Fibroblast of peridontal ligament (primary cell): ENCODE measurements around the gene HPN.

ENCODE experiments used
- DNase-seq: peaks from one replicate; pipeline ENCODE4 v3.0.0-alpha.2; 2010; ENCODE audit errors: extremely low read depth

Gene HPN

DNA sequence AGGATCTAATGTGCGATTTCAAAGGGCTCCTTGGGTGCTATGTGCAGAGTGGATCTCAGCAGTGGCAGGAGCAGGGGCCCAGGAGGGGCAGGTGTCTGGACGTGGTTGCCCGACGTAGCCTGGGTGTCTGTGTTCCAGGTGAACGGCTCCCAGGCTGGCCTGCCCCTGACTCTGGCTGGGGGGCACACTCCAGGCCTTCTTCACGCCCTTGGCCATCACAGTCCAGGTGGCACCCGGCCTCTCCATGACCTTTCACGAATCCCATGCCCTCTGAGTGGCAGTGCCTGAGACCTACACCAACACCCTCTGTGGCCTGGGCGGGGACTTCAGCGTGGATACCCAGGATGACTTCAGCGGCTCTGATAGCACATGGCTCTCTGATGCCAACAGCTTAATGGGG is 62.8 kb downstream of the HPN start:
- no peak for DNase-seq

- no peak for DNase-seq
These were observed 63.5 kb downstream of the HPN start for GRCh38 chr19:35105047-35105410.

GRCh38 chr19:35105411-35106290 is 64.1 kb downstream of the HPN start:
- DNase-seq = no peak

DNA sequence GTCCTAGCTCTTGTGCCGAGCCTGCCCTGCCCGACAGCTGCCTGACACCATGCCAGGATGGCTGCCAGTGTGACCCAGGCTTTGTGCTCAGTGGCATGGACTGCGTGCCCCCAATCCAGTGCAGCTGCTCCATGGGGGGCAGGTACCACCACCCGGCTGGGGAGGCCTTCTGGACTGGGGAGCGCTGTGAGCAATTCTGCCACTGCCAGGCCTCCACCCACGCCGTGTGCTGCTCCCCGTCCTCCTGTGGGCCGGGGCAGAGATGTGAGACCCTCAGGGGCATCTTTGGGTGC is 64.7 kb downstream of the HPN start:
- DNase-seq = no peak

GRCh38 chr19:35106898-35107541 is 65.5 kb downstream of the HPN start:
- no peak for DNase-seq

DNA sequence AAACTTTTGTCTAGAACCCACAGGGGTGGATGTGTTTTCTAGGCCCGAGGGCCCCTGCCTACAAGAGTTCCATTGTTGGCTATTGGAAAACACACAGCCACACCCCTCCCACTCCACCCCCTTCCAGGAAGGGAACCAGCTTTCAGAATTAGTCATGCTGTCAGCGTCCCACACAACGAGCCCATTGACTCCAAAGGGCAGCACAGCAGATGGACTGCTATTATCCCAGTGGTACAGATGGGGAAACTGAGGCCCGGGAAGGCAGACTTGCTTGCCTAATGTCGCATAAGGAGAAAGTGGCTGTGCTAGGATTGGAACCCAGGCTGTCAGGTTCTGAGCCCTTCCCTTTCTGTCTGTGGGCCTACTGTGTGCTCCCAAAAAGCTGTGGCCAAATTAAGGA is 66.0 kb downstream of the HPN start:
- peak; percentile 26 for DNase-seq

GRCh38 chr19:35108730-35109129 is 67.2 kb downstream of the HPN start:
- DNase-seq = no peak

GRCh38 chr19:35109395-35110112 is 68.0 kb downstream of the HPN start:
- DNase-seq = no peak

- no peak for DNase-seq
These were observed 69.5 kb downstream of the HPN start for GRCh38 chr19:35110974-35111373.

DNA sequence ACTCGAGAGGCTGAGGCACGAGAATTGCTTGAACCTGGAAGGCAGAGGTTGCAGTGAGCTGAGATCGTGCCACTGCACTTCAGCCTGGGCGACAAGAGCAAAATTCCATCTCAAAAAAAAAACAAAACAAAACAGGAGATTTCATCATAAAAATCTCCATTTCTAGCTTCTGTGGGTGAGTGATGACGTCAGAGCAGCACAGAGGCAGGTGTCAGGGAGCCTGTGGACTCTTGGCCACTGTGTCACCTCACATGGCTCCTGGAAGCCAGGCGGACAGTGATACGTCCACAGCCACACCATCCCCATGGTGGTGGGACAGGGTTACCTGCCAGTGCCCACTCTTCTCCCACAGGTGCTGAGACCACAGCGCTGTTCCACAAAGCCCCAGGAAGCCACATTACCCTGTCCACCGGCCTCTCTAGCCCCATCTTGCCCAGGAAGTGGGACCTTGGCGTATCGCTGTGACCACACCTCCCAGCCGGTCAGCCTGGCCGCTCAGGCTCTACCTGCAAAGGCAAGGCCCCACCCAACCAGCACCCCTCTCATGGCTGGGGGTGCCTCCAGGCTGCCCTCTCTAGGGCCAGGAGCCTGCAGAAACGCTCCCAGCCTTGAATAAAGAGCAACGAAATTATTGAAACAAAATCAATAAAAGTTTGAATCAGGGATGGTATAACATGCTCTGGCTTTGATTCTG is 71.6 kb downstream of the HPN start:
- DNase-seq = no peak

GRCh38 chr19:35114353-35115176 is 73.0 kb downstream of the HPN start:
- DNase-seq = peak; percentile 59

- no peak for DNase-seq
These were observed 73.8 kb downstream of the HPN start, which contains the start of gene FXYD3 for GRCh38 chr19:35115177-35115951. FXYD3 (plus strand) TSS chr19:35115823; CDS start chr19:35119377, 3,554 bp downstream.
